Thyroid gland (tissue), 4 donors: Measurements from ENCODE around the gene CCDC9B.

Source experiments
- POLR2A ChIP-seq, 2 donors: fragments of 450-650 bp; IDR thresholded peaks; one replicate each; pipeline ENCODE4 v1.6.1; 2017; ENCODE audit warnings: antibody characterized with exemption in 2 of 2, mild to moderate bottlenecking in 2 of 2, moderate library complexity in 1 of 2
- TF ChIP-seq, protein P1 (sequence below), 6 experiments: fragments of 200-600 bp in 3 of 6; fragments of 450-650 bp in 3 of 6; sonication (generic) in 3 of 6; IDR thresholded peaks; one replicate each; pipeline ENCODE4 v1.5.1; 2016 to 2019; ENCODE audit warnings: antibody characterized with exemption in 6 of 6, mild to moderate bottlenecking in 2 of 6, inconsistent platforms in 1 of 6, moderate library complexity in 1 of 6

DNA sequence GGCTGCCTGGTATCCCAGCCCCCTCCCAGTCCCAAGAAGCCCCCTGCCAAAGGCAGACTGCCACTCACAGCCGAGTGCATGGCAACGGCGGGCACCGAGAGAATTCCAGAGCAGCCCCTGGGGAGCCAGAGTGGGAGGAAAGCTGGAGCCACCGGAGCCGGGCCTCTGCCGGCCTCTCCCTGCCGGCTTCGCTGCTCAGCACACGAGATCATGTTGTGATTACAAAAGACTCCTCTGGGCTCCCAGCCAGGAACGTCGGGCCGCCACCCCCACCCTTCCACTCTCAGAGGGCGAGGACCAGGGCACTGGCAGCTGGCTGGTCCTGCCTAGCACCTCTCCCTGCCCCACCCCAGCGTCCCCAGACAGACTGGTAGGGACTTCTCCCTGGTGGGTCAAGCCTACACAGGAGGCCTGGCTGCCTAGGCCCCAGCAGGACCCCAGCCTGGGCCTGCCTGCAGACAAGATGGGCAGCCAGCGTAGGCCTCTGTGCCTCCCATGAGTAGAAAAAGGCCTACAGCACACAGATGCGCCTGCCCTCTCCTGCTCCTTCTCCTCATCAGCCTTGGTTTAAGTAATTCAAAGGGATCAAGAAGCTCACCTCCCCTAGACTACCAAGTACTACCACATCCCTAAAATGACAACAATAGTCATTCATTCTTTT is at the start of gene CCDC9B:
- TF ChIP-seq POLR2A (IDR thresholded peaks at IDR 0.05), result peak in 1 of 2 donors; percentile 93
- TF ChIP-seq, protein P1, sequence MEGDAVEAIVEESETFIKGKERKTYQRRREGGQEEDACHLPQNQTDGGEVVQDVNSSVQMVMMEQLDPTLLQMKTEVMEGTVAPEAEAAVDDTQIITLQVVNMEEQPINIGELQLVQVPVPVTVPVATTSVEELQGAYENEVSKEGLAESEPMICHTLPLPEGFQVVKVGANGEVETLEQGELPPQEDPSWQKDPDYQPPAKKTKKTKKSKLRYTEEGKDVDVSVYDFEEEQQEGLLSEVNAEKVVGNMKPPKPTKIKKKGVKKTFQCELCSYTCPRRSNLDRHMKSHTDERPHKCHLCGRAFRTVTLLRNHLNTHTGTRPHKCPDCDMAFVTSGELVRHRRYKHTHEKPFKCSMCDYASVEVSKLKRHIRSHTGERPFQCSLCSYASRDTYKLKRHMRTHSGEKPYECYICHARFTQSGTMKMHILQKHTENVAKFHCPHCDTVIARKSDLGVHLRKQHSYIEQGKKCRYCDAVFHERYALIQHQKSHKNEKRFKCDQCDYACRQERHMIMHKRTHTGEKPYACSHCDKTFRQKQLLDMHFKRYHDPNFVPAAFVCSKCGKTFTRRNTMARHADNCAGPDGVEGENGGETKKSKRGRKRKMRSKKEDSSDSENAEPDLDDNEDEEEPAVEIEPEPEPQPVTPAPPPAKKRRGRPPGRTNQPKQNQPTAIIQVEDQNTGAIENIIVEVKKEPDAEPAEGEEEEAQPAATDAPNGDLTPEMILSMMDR (IDR thresholded peaks at IDR 0.05), result no peak
